A549 (cell line): ENCODE measurements around the gene F11R.

ENCODE experiments used
- E2F6 ChIP-seq: IDR thresholded peaks from 2 replicates; pipeline ENCODE4 v1.6.1; 2012; ENCODE audit warnings: low read depth, borderline replicate concordance
- GATA3 ChIP-seq: IDR thresholded peaks from 2 replicates; pipeline ENCODE4 v1.6.1; 2012; ENCODE audit warnings: borderline replicate concordance
- HDAC2 ChIP-seq: fragments of 200-600 bp; sonication (generic); IDR thresholded peaks from 2 replicates; pipeline ENCODE4 v1.6.1; 2016
- HOXB5 ChIP-seq: fragments of 250-450 bp; sonication (Bioruptor Pico); IDR thresholded peaks from 2 replicates; pipeline ENCODE4 v1.5.0; 2020; ENCODE audit warnings: mild to moderate bottlenecking, moderate library complexity
- JUNB ChIP-seq: fragments of >200 bp; sonication (Bioruptor Twin); formaldehyde crosslinking; IDR thresholded peaks from 2 replicates; pipeline ENCODE4 v1.6.1; 2016
- NFE2L2 ChIP-seq: fragments of 150-350 bp; conservative IDR thresholded peaks from 2 replicates; pipeline ENCODE4 v1.6.1; 2014; ENCODE audit warnings: low read length
- POLR2A ChIP-seq: IDR thresholded peaks from 2 replicates; pipeline ENCODE4 v1.6.1; 2012; ENCODE audit warnings: mild to moderate bottlenecking, low read length
- RAD21 ChIP-seq, 2 experiments: fragments of >200 bp in 1 of 2; sonication (Bioruptor Twin) in 1 of 2; formaldehyde crosslinking in 1 of 2; IDR thresholded peaks in 1 of 2; conservative IDR thresholded peaks in 1 of 2; 2 replicates in 1 of 2; 3 replicates in 1 of 2; pipeline ENCODE4 v1.6.1; 2012 to 2018; ENCODE audit warnings: inconsistent platforms in 1 of 2
- TF ChIP-seq, protein P1 (sequence below): fragments of >200 bp; sonication (Bioruptor Twin); formaldehyde crosslinking; IDR thresholded peaks from 3 replicates; pipeline ENCODE4 v1.5.1; 2016

GRCh38 chr1:161044908-161045735 is 24.2 kb upstream of the F11R start:
- TF ChIP-seq, protein P1, sequence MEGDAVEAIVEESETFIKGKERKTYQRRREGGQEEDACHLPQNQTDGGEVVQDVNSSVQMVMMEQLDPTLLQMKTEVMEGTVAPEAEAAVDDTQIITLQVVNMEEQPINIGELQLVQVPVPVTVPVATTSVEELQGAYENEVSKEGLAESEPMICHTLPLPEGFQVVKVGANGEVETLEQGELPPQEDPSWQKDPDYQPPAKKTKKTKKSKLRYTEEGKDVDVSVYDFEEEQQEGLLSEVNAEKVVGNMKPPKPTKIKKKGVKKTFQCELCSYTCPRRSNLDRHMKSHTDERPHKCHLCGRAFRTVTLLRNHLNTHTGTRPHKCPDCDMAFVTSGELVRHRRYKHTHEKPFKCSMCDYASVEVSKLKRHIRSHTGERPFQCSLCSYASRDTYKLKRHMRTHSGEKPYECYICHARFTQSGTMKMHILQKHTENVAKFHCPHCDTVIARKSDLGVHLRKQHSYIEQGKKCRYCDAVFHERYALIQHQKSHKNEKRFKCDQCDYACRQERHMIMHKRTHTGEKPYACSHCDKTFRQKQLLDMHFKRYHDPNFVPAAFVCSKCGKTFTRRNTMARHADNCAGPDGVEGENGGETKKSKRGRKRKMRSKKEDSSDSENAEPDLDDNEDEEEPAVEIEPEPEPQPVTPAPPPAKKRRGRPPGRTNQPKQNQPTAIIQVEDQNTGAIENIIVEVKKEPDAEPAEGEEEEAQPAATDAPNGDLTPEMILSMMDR = no peak
- TF ChIP-seq JUNB (no peak), POLR2A (no peak), GATA3 (no peak), NFE2L2 (no peak), RAD21 (conservative IDR thresholded peaks at IDR 0.05 in 1 of 2, IDR thresholded peaks at IDR 0.05 in 1 of 2) (no peak), HOXB5 (CRISPR knock-in tag) (no peak), HDAC2 (no peak), E2F6 (no peak)
